H1 (cell line): Measurements from ENCODE around the gene TSGA10IP. TPM values are rescaled to one million over a fixed set of nuclear protein-coding genes. Genes with fewer than 3 reads are reported as not detected.

ENCODE experiments used
- CTCF ChIA-PET: fragments of 300-600 bp; sonication (Branson Sonifier 250); formaldehyde crosslinking; loops from one replicate; lab custom pipeline; 2021; ENCODE audit not compliant: partially characterized antibody; lab: Charles Lee
- POLR2A ChIA-PET: fragments of 300-600 bp; sonication (Branson Sonifier 250); formaldehyde crosslinking; loops from one replicate; lab custom pipeline; 2021; ENCODE audit warnings: inconsistent platforms; ENCODE audit not compliant: partially characterized antibody; lab: Charles Lee
- DNase-seq, 2 experiments: peaks; one replicate each; pipeline versions ENCODE4 v3.0.0 to v3.0.0-alpha.2; 2010 to 2022; ENCODE audit warnings: low spot score in 2 of 2, low read depth in 1 of 2, mixed read lengths in 1 of 2
- FAIRE-seq: peaks from 2 replicates; lab custom pipeline; 2011; peaks lifted over from hg19 to GRCh38; lab: Jason Lieb, UNC
- H2AFZ ChIP-seq: 2 replicates; pipeline ENCODE4 v1.8.1; 2012; ENCODE audit warnings: low read length, inconsistent platforms
- H2AK5ac ChIP-seq: 2 replicates; pipeline ENCODE4 v1.6.1; 2013; ENCODE audit warnings: low read depth, low read length
- H2BK120ac ChIP-seq: replicated peaks from 2 replicates; pipeline ENCODE3; 2013; ENCODE audit warnings: low read depth, low read length, inconsistent platforms
- H2BK12ac ChIP-seq: 2 replicates; pipeline ENCODE4 v1.6.1; 2013; ENCODE audit warnings: low read depth, low read length
- H2BK15ac ChIP-seq: 2 replicates; pipeline ENCODE4 v1.6.1; 2013; ENCODE audit warnings: low read length
- H2BK20ac ChIP-seq: 2 replicates; pipeline ENCODE4 v1.6.1; 2013; ENCODE audit warnings: low read length
- H2BK5ac ChIP-seq: 2 replicates; pipeline ENCODE4 v1.6.1; 2013; ENCODE audit warnings: low read depth, low read length
- H3K14ac ChIP-seq: 2 replicates; pipeline ENCODE4 v1.6.1; 2013; ENCODE audit warnings: inconsistent platforms; ENCODE audit not compliant: insufficient read length
- H3K18ac ChIP-seq: 2 replicates; pipeline ENCODE4 v1.6.1; 2013; ENCODE audit warnings: low read length; ENCODE audit errors: extremely low read depth
- H3K23ac ChIP-seq: 2 replicates; pipeline ENCODE4 v1.6.1; 2013; ENCODE audit warnings: inconsistent platforms; ENCODE audit not compliant: insufficient read length
- H3K23me2 ChIP-seq: 2 replicates; pipeline ENCODE4 v1.6.1; 2013; ENCODE audit warnings: low read depth, low read length
- H3K27ac ChIP-seq: 2 replicates; pipeline ENCODE4 v1.6.1; 2011; ENCODE audit warnings: low read depth, low read length, inconsistent platforms
- H3K27me3 ChIP-seq, 4 experiments: replicated peaks in 1 of 4; 1 replicate in 1 of 4; 2 replicates in 3 of 4; pipeline versions ENCODE4 v1.6.1 to v1.8.1; 2011 to 2013; ENCODE audit warnings: low read length in 3 of 4, mild to moderate bottlenecking in 3 of 4, inconsistent platforms in 2 of 4, mixed read lengths in 2 of 4, moderate library complexity in 1 of 4; ENCODE audit not compliant: control insufficient read depth in 3 of 4, insufficient read depth in 3 of 4; ENCODE audit errors: extremely low read depth in 1 of 4
- H3K36me3 ChIP-seq, 4 experiments: 2 replicates each; pipeline versions ENCODE4 v1.6.1 to v1.8.1; 2011 to 2013; ENCODE audit warnings: mild to moderate bottlenecking in 4 of 4, low read length in 3 of 4, moderate library complexity in 2 of 4, control low read depth in 1 of 4, inconsistent platforms in 1 of 4; ENCODE audit not compliant: insufficient read depth in 4 of 4, control insufficient read depth in 2 of 4
- H3K4ac ChIP-seq: replicated peaks from 2 replicates; pipeline ENCODE3; 2013; ENCODE audit warnings: low read length, low read depth, mixed read lengths, inconsistent platforms; ENCODE audit not compliant: insufficient read length
- H3K4me1 ChIP-seq, 4 experiments: replicated peaks in 1 of 4; 1 replicate in 1 of 4; 2 replicates in 3 of 4; pipeline versions ENCODE4 v1.6.1 to v1.8.1; 2011 to 2013; ENCODE audit warnings: low read length in 3 of 4, inconsistent platforms in 2 of 4, mixed read lengths in 1 of 4; ENCODE audit not compliant: insufficient read depth in 4 of 4, control insufficient read depth in 3 of 4
- H3K4me2 ChIP-seq, 2 experiments: 2 replicates each; pipeline versions ENCODE4 v1.6.1 to v1.8.1; 2011 to 2013; ENCODE audit warnings: low read depth in 2 of 2, low read length in 2 of 2, control low read depth in 1 of 2, inconsistent platforms in 1 of 2, mild to moderate bottlenecking in 1 of 2; ENCODE audit not compliant: insufficient read depth in 1 of 2
- H3K4me3 ChIP-seq, 4 experiments: fragments of 200-600, 300-600 bp in 1 of 4; sonication (generic), shearing (Covaris generic), sonication (Bioruptor Twin) in 1 of 4; 2 replicates each; pipeline versions ENCODE4 v1.5.1 to v1.8.1; 2011 to 2016; ENCODE audit warnings: low read length in 4 of 4, low read depth in 3 of 4, control low read depth in 2 of 4, inconsistent platforms in 2 of 4, mild to moderate bottlenecking in 2 of 4, mixed read lengths in 1 of 4, moderate library complexity in 1 of 4; ENCODE audit not compliant: insufficient read depth in 2 of 4; ENCODE audit errors: extremely low read depth in 1 of 4
- H3K56ac ChIP-seq: replicated peaks from 2 replicates; pipeline ENCODE3; 2013; ENCODE audit warnings: low read depth, mild to moderate bottlenecking, mixed read lengths, low read length, inconsistent platforms; ENCODE audit not compliant: insufficient read length
- H3K79me1 ChIP-seq: 2 replicates; pipeline ENCODE4 v1.6.1; 2013; ENCODE audit warnings: low read depth, low read length, control low read depth
- H3K79me2 ChIP-seq, 2 experiments: 2 replicates each; pipeline versions ENCODE4 v1.6.1 to v1.8.1; 2012 to 2013; ENCODE audit warnings: low read length in 2 of 2, mild to moderate bottlenecking in 2 of 2, inconsistent platforms in 1 of 2; ENCODE audit not compliant: insufficient read depth in 2 of 2, control insufficient read depth in 1 of 2
- H3K9ac ChIP-seq, 4 experiments: replicated peaks in 1 of 4; 1 replicate in 1 of 4; 2 replicates in 3 of 4; pipeline versions ENCODE4 v1.6.1 to v1.8.1; 2011 to 2013; ENCODE audit warnings: low read depth in 3 of 4, low read length in 3 of 4, control low read depth in 2 of 4, mild to moderate bottlenecking in 2 of 4, moderate library complexity in 2 of 4, inconsistent platforms in 1 of 4; ENCODE audit errors: extremely low read depth in 1 of 4
- H3K9me3 ChIP-seq, 2 experiments: 2 replicates each; pipeline versions ENCODE4 v1.6.1 to v1.8.1; 2012 to 2013; ENCODE audit warnings: mild to moderate bottlenecking in 2 of 2, moderate library complexity in 2 of 2, control low read depth in 1 of 2, inconsistent platforms in 1 of 2, low read depth in 1 of 2, low read length in 1 of 2, mixed read lengths in 1 of 2; ENCODE audit not compliant: insufficient read depth in 2 of 2
- H4K20me1 ChIP-seq, 2 experiments: replicated peaks in 1 of 2; 2 replicates each; pipeline versions ENCODE3 to v1.8.1; 2011 to 2013; ENCODE audit warnings: inconsistent platforms in 2 of 2, low read length in 2 of 2, mild to moderate bottlenecking in 1 of 2; ENCODE audit not compliant: insufficient read depth in 2 of 2, control insufficient read depth in 1 of 2
- H4K5ac ChIP-seq: 2 replicates; pipeline ENCODE4 v1.6.1; 2013; ENCODE audit warnings: low read length, low read depth, mixed read lengths, inconsistent platforms; ENCODE audit not compliant: insufficient read length
- H4K8ac ChIP-seq: 2 replicates; pipeline ENCODE4 v1.8.0; 2013; ENCODE audit warnings: mild to moderate bottlenecking, moderate library complexity, low read length, inconsistent platforms; ENCODE audit not compliant: insufficient read depth; ENCODE audit errors: extremely low read depth
- H4K91ac ChIP-seq: replicated peaks from 2 replicates; pipeline ENCODE3; 2013; ENCODE audit warnings: low read length, mixed read lengths, inconsistent platforms; ENCODE audit not compliant: insufficient read length
- SRF ChIP-seq: IDR thresholded peaks from 2 replicates; pipeline ENCODE4 v1.6.1; 2011; ENCODE audit warnings: mild to moderate bottlenecking, low read depth, low read length, moderate library complexity
- WGBS, 2 experiments: shearing (Covaris generic) in 1 of 2; methylation state at CpG; one replicate each; pipeline versions ENCODE4 v1.1.6 to v1.1.7; 2013 to 2015; ENCODE audit warnings: low lambda C conversion rate in 2 of 2, mixed read lengths in 2 of 2, inconsistent platforms in 1 of 2, low coverage in 1 of 2, missing lambda C conversion rate in 1 of 2; ENCODE audit not compliant: insufficient replicate concordance in 2 of 2, insufficient coverage in 1 of 2, insufficient read length in 1 of 2; ENCODE audit errors: extremely low coverage in 1 of 2, missing lambda C conversion rate in 1 of 2; 5-methylcytosine and 5-hydroxymethylcytosine counted together
- polyA plus RNA-seq, 7 experiments: library from polyadenylated mRNA; depleted of rRNA in 3 of 7; stranded (reverse) in 5 of 7; unstranded in 2 of 7; fragments of >200 nt in 5 of 7; fragments of 200-250 nt in 2 of 7; gene quantifications; 1 replicate in 5 of 7; 2 replicates in 1 of 7; 4 replicates in 1 of 7; pipeline versions ENCODE4 v1.2.1 to v1.2.3, GENCODE V29; 2011 to 2013; ENCODE audit warnings: missing spikeins in 2 of 7, mixed read lengths in 2 of 7
- total RNA-seq: library from RNA; stranded (reverse); fragmentation: NEBNext Ultra II Directional; extraction: Animal tissue kit (Norgen Biotek cat#: 25700); gene quantifications from 2 replicates; pipeline ENCODE4 v1.2.1, GENCODE V29; 2021

The TSGA10IP gene
- total and polyA plus RNA-seq, 2 of the 8 experiments (the other 6 are each of a cell fraction or from before 2014, with no cell fraction given): 1.9 to 6.0 TPM

- peaks cover 0 to 2% of the 10 kb centered on the region in 2 experiments for H4K20me1 ChIP-seq
- H3K27me3 ChIP-seq: no peaks in the 10 kb centered on the region
- H4K5ac ChIP-seq: no peak overlapping the region
- CTCF ChIA-PET: interaction anchor here (0.8 to 18.4 kb wide), 4 partner anchors 12 to 271 kb away, joined by 3 to 281 read pairs (median 7); partner anchors contain the start of genes CCDC85B and FIBP
- H2BK20ac ChIP-seq: no peak overlapping the region
- H3K4me3 ChIP-seq: no peak overlapping the region
- no peaks in the 10 kb centered on the region for H3K9me3 ChIP-seq
- H2AK5ac ChIP-seq: no peak overlapping the region
- H2BK15ac ChIP-seq: no peak overlapping the region
- H3K23me2 ChIP-seq: no peaks in the 10 kb centered on the region
- no peak overlapping the region for H3K18ac ChIP-seq
- H4K8ac ChIP-seq: no peak overlapping the region
- no peak overlapping the region for H4K91ac ChIP-seq
- H2BK5ac ChIP-seq: no peak overlapping the region
- whole genome bisulfite sequencing, 2 experiments: 90% methylated on average over 37 of the region's 43 CpGs; no CpG with 5 or more reads in 1 of the 2 experiments
- no peak overlapping the region for H2BK12ac ChIP-seq
- no peak overlapping the region for H3K9ac ChIP-seq
- H3K79me1 ChIP-seq: no peaks in the 10 kb centered on the region
- peaks cover 6 to 25% (median 22%) of the 10 kb centered on the region in 4 experiments; a peak in 7 of 8 replicates for H3K36me3 ChIP-seq
- POLR2A ChIA-PET: interaction anchor here (0.9 to 2.2 kb wide), 12 partner anchors 9 to 124 kb away, joined by 3 to 11 read pairs (median 3); partner anchors contain the start of genes BANF1 and CCDC85B
- H3K4me1 ChIP-seq: no peaks in the 10 kb centered on the region
- no peak overlapping the region for H2BK120ac ChIP-seq
- no peaks in the 10 kb centered on the region for H3K79me2 ChIP-seq
- no peak for FAIRE-seq
- DNase-seq: no peak
- H3K56ac ChIP-seq: no peak overlapping the region
- no peak overlapping the region for H3K4me2 ChIP-seq
- no peak overlapping the region for H3K27ac ChIP-seq
- H3K4ac ChIP-seq: no peak overlapping the region
- no peak overlapping the region for H3K23ac ChIP-seq
- H3K14ac ChIP-seq: no peak overlapping the region
- no peak overlapping the region for H2AFZ ChIP-seq
- TF ChIP-seq SRF: no peak
These were observed 31.2 kb downstream of the TSGA10IP start for GRCh38 chr11:65976216-65977176.
